Parathyroid adenoma (tissue), 2 donors: ENCODE data around the gene LIMS2.

Source experiments
- H2AFZ ChIP-seq: fragments of 300-600 bp; sonication (generic); one replicate; pipeline ENCODE4 v1.7.0; 2017; ENCODE audit warnings: antibody characterized with exemption, mild to moderate bottlenecking
- H3K27ac ChIP-seq: fragments of 300-600 bp; sonication (generic); one replicate; pipeline ENCODE4 v1.7.0; 2017
- H3K27me3 ChIP-seq: fragments of 300-600 bp; sonication (generic); one replicate; pipeline ENCODE4 v1.7.0; 2017; ENCODE audit warnings: low read length; ENCODE audit not compliant: control insufficient read depth, insufficient read depth
- H3K36me3 ChIP-seq: fragments of 300-600 bp; sonication (generic); one replicate; pipeline ENCODE4 v1.7.0; 2017; ENCODE audit warnings: low read length; ENCODE audit not compliant: control insufficient read depth, insufficient read depth
- H3K4me1 ChIP-seq: fragments of 300-600 bp; sonication (generic); one replicate; pipeline ENCODE4 v1.7.0; 2017; ENCODE audit warnings: control low read depth
- H3K4me2 ChIP-seq: fragments of 300-600 bp; sonication (generic); one replicate; pipeline ENCODE4 v1.7.0; 2017; ENCODE audit warnings: low read length
- H3K4me3 ChIP-seq: fragments of 300-600 bp; sonication (generic); one replicate; pipeline ENCODE4 v1.7.0; 2017; ENCODE audit warnings: low read depth, low read length
- H3K79me2 ChIP-seq: fragments of 300-600 bp; sonication (generic); one replicate; pipeline ENCODE4 v1.7.0; 2017; ENCODE audit warnings: control low read depth
- H3K9ac ChIP-seq: fragments of 300-600 bp; sonication (generic); one replicate; pipeline ENCODE4 v1.7.0; 2017; ENCODE audit warnings: mild to moderate bottlenecking
- H3K9me3 ChIP-seq: fragments of 300-600 bp; sonication (generic); one replicate; pipeline ENCODE4 v1.7.0; 2017; ENCODE audit warnings: low read length; ENCODE audit not compliant: control insufficient read depth
- CTCF ChIP-seq: fragments of 300-600 bp; sonication (generic); IDR thresholded peaks from one replicate; pipeline ENCODE4 v1.7.0; 2017; ENCODE audit warnings: antibody characterized with exemption, mild to moderate bottlenecking
- donor health status: primary hyperparathyroidism.

LIMS2 gene

GRCh38 chr2:127675331-127676261 is at the start of gene LIMS2:
Gene LIMS2, minus strand, starts transcription at chr2:127675530. Its CDS starts 506 bp downstream, at chr2:127675024.
- Histone ChIP-seq H3K27ac (peak within 1 kb of the TSS; percentile 29), H3K4me3 (peak within 1 kb of the TSS; percentile 46), H3K79me2 (no peaks in the 10 kb centered on the region), H3K36me3 (no peaks in the 10 kb centered on the region), H3K4me1 (peaks cover 6% of the 10 kb centered on the region), H2AFZ (peak within 1 kb of the TSS; percentile 80), H3K27me3 (no peaks in the 10 kb centered on the region), H3K9me3 (no peaks in the 10 kb centered on the region), H3K9ac (no peak within 1 kb of the TSS), H3K4me2 (peak within 1 kb of the TSS; percentile 72)
- no peak for TF ChIP-seq CTCF

- no peak for TF ChIP-seq CTCF
- H3K27me3 ChIP-seq = no peaks in the 10 kb centered on the region
- H2AFZ ChIP-seq = no peak overlapping the region
- H3K9me3 ChIP-seq = no peaks in the 10 kb centered on the region
- no peaks in the 10 kb centered on the region for H3K4me1 ChIP-seq
- no peak overlapping the region for H3K27ac ChIP-seq
- no peaks in the 10 kb centered on the region for H3K36me3 ChIP-seq
- H3K79me2 ChIP-seq = no peaks in the 10 kb centered on the region
- no peak overlapping the region for H3K4me3 ChIP-seq
- H3K9ac ChIP-seq = no peak overlapping the region
- H3K4me2 ChIP-seq = no peak overlapping the region
These were observed 47.5 kb upstream of the LIMS2 start for GRCh38 chr2:127722807-127723206.

GRCh38 chr2:127721978-127722355 is 46.6 kb upstream of the LIMS2 start:
- Histone ChIP-seq H3K4me1 (no peaks in the 10 kb centered on the region), H3K36me3 (no peaks in the 10 kb centered on the region), H3K4me3 (no peak overlapping the region), H3K79me2 (no peaks in the 10 kb centered on the region), H3K9ac (no peak overlapping the region), H3K27ac (no peak overlapping the region), H3K27me3 (no peaks in the 10 kb centered on the region), H3K9me3 (no peaks in the 10 kb centered on the region), H3K4me2 (no peak overlapping the region), H2AFZ (no peak overlapping the region)
- TF ChIP-seq CTCF = no peak

- no peaks in the 10 kb centered on the region for H3K4me1 ChIP-seq
- no peak for TF ChIP-seq CTCF
- no peaks in the 10 kb centered on the region for H3K36me3 ChIP-seq
- H3K9me3 ChIP-seq = no peaks in the 10 kb centered on the region
- H3K4me3 ChIP-seq = no peak overlapping the region
- no peak overlapping the region for H3K27ac ChIP-seq
- H3K9ac ChIP-seq = no peak overlapping the region
- no peak overlapping the region for H3K4me2 ChIP-seq
- H3K27me3 ChIP-seq = no peaks in the 10 kb centered on the region
- no peak overlapping the region for H2AFZ ChIP-seq
- no peaks in the 10 kb centered on the region for H3K79me2 ChIP-seq
These were observed 46.1 kb upstream of the LIMS2 start for GRCh38 chr2:127721311-127721977.
